AG08395 (cell line): ENCODE data around the gene TIMM21.

ENCODE experiments used
- DNase-seq: peaks from one replicate; pipeline ENCODE4 v3.0.0; 2012; ENCODE audit warnings: mixed read lengths, low spot score

The TIMM21 gene

DNA sequence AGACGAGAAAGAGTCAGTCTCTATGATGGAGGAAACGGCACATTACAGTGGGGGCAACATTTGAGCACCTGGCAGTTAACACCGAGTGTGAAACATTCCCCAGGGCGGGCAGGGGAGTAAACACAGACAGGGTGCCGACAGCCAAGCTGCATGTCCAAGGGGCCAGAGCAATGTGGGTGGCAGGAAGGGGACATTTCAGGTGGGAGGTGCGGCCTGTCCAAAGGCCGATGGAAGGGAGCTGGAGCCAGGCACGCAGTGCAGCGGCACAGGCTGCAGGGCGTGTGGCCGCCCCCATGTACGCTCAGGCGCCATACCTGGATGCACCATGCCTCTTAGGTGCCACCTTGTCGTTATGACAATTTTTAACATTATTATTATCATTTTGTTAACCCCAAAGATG lies 43.3 kb downstream of the TIMM21 start:
- no peak for DNase-seq

DNA sequence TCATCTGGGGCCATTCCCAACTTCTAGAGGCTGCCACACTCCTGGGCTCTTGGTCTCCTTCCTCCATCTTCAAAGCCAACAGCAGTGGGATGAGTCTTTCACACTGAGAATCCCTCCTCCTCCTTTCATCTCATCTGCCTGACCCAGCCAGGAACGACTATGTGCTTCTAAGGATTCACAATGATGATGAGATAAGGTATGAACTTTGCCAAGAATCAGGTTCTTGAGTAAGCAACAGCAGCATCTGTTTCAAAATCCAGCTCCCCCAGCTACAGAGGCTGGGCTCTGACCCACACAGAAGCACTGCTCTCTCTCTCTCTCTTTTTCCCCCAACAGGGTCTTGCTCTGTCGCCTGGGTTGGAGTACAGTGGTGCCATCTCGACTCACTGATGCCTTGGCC lies 46.4 kb downstream of the TIMM21 start:
- no peak for DNase-seq

DNA sequence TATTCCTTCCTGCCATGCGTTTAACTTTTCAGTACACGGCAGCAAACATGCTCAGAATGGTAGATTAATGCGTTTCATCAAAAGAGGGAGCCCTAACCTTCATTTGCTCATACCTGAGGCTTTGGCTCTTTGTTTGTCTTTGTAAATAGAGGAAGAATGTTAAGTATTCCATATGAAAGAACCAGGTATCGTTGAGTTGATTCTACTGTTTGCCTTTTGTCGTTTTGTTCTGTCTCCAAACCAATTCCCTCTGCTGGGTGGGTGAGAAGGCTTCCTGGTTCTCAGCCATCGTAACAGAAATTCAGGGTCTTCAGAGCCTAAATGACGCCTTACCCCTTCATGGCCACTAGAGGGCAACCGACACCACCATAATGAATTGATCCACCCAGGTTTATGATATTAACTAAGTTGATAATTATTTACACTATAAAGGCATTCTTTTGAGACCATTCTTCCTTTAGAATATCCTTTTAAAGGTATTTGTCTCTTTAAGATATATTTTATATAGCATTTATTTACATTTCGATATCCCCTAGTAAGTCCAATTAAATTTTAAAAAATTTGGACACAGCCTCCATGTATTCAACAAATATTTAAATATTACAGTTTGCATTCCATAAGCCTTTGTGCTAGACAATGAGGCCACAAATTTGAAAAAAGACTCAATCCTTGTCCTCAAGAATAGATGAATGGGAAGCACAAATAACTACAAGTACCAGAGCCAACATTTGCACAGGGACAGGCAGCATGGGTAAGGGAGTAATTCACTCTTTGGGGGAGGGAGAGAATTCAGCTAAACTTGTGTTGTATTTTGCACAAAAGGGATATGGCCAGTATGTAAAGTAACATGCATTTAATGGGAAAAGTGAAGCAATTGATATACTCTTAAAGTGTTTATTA lies 48.1 kb downstream of the TIMM21 start:
- DNase-seq: peak; percentile 78

- no peak for DNase-seq
Measured at GRCh38 chr18:74197705-74198341, 49.5 kb downstream of the TIMM21 start.

GRCh38 chr18:74198453-74198852 lies 50.1 kb downstream of the TIMM21 start:
- no peak for DNase-seq

- no peak for DNase-seq
Measured at GRCh38 chr18:74200780-74201179, 52.5 kb downstream of the TIMM21 start.

DNA sequence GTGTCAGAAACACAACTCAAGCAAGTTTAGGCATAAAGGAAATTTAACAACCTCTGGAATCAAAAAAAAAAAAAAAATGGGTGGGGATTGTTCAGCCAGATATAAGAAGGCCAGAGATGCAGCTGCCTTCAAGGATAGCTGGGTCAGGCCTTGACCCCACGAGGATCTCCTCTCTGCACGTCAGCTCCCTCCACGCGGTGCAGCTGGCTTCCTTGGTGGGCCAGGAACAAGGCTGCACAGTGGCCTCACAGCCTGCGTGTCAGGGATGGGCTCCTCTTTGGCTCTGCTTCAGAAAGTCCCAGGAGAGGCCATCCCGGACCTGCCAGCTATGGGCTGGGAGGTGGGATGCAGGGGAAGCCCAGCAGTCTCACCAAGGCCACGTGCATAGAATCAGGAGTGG lies 55.5 kb downstream of the TIMM21 start:
- DNase-seq: no peak

DNA sequence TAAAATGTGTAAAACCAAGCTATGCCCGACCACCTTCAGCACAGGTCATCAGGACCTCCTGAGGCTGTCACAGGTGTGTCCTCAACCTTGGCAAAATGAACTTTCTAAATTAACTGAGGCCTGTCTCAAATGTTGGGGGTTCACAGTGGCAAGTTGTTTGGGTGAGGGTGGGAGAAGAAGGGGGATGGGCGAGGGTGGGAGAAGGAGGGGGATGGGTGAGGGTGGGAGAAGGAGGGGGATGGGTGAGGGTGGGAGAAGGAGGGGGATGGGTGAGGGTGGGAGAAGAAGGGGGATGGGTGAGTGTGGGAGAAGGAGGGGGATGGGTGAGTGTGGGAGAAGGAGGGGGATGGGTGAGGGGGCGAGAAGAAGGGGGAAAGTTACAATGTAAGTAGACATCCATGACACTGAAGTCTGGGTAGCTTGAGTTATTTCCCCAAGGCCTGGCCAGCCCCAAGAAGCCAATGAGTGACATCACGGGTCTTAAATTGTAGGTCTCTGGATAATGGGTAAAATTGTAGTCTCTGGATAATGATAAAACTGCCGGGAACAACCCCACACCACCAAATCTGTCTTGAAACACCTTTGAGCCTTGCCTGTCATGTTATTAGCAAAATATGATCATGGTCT lies 56.3 kb downstream of the TIMM21 start:
- DNase-seq: no peak
